Liver (tissue), 9 donors: Measurements from ENCODE around the gene HIGD1A. TPM values are rescaled to one million over a fixed set of nuclear protein-coding genes. Genes with fewer than 3 reads are reported as not detected.

ENCODE experiments used
- DNase-seq: peaks from one replicate; pipeline ENCODE4 v3.0.0-alpha.2; 2017; ENCODE audit warnings: low spot score
- H3K27ac ChIP-seq, 2 donors: one replicate each; pipeline ENCODE4 v1.7.0; 2013; ENCODE audit warnings: inconsistent platforms in 2 of 2, low read length in 2 of 2, control low read depth in 1 of 2, low read depth in 1 of 2, mild to moderate bottlenecking in 1 of 2
- H3K27me3 ChIP-seq, 4 donors: one replicate each; pipeline versions ENCODE4 v1.6.1 to v1.7.0; 2013; ENCODE audit warnings: low read length in 3 of 4, inconsistent platforms in 1 of 4, mild to moderate bottlenecking in 1 of 4, moderate library complexity in 1 of 4; ENCODE audit not compliant: control insufficient read depth in 4 of 4, insufficient read depth in 4 of 4
- H3K36me3 ChIP-seq, 4 donors: one replicate each; pipeline versions ENCODE4 v1.6.1 to v1.7.0; 2013; ENCODE audit warnings: low read length in 3 of 4, mild to moderate bottlenecking in 3 of 4, low read depth in 1 of 4, moderate library complexity in 1 of 4; ENCODE audit not compliant: control insufficient read depth in 4 of 4, insufficient read depth in 3 of 4
- H3K4me1 ChIP-seq, 4 donors: one replicate each; pipeline versions ENCODE4 v1.6.1 to v1.7.0; 2013; ENCODE audit warnings: low read length in 3 of 4, mild to moderate bottlenecking in 3 of 4, moderate library complexity in 1 of 4; ENCODE audit not compliant: control insufficient read depth in 4 of 4, insufficient read depth in 4 of 4
- H3K4me3 ChIP-seq, 3 donors: one replicate each; pipeline versions ENCODE4 v1.6.1 to v1.7.0; 2013; ENCODE audit warnings: low read length in 3 of 3, control low read depth in 1 of 3, low read depth in 1 of 3, mild to moderate bottlenecking in 1 of 3
- H3K9ac ChIP-seq, 2 donors: one replicate each; pipeline ENCODE4 v1.7.0; 2013; ENCODE audit warnings: low read length in 2 of 2, mild to moderate bottlenecking in 2 of 2, moderate library complexity in 2 of 2, control low read depth in 1 of 2, low read depth in 1 of 2
- H3K9me3 ChIP-seq, 4 donors: one replicate each; pipeline versions ENCODE4 v1.6.1 to v1.7.0; 2013; ENCODE audit warnings: low read length in 3 of 4; ENCODE audit not compliant: control insufficient read depth in 4 of 4
- CTCF ChIP-seq: fragments of 150-350 bp; IDR thresholded peaks from 2 replicates; pipeline ENCODE4 v1.5.1; 2017; ENCODE audit warnings: improper control_type of control experiment, low read depth, low read length; ENCODE audit not compliant: missing input control
- EGR1 ChIP-seq, 2 donors: IDR thresholded peaks; 2 replicates each; pipeline ENCODE4 v1.6.1; 2016 to 2018; ENCODE audit warnings: antibody characterized with exemption in 2 of 2, low read depth in 2 of 2
- FOXA2 ChIP-seq: IDR thresholded peaks from 2 replicates; pipeline ENCODE4 v1.6.1; 2016; ENCODE audit warnings: antibody characterized with exemption
- GABPA ChIP-seq, 2 donors: IDR thresholded peaks in 1 of 2; conservative IDR thresholded peaks in 1 of 2; 2 replicates each; pipeline ENCODE4 v1.6.1; 2016; ENCODE audit warnings: antibody characterized with exemption in 2 of 2, mild to moderate bottlenecking in 1 of 2, moderate library complexity in 1 of 2
- HNF4A ChIP-seq, 2 donors: conservative IDR thresholded peaks; 2 replicates each; pipeline ENCODE4 v1.6.1; 2016; ENCODE audit warnings: antibody characterized with exemption in 2 of 2, mild to moderate bottlenecking in 2 of 2
- JUND ChIP-seq, 2 donors: IDR thresholded peaks; 2 replicates each; pipeline ENCODE4 v1.6.1; 2016; ENCODE audit warnings: antibody characterized with exemption in 2 of 2
- NR2F2 ChIP-seq: IDR thresholded peaks from 2 replicates; pipeline ENCODE4 v1.6.1; 2016; ENCODE audit warnings: antibody characterized with exemption
- RAD21 ChIP-seq, 2 donors: IDR thresholded peaks; 2 replicates each; pipeline ENCODE4 v1.6.1; 2016; ENCODE audit warnings: antibody characterized with exemption in 2 of 2, mild to moderate bottlenecking in 2 of 2
- RXRA ChIP-seq, 2 donors: IDR thresholded peaks; 2 replicates each; pipeline ENCODE4 v1.6.1; 2017 to 2018; ENCODE audit warnings: antibody characterized with exemption in 2 of 2, mild to moderate bottlenecking in 1 of 2
- SP1 ChIP-seq: IDR thresholded peaks from 2 replicates; pipeline ENCODE4 v1.6.1; 2018; ENCODE audit warnings: antibody characterized with exemption, mild to moderate bottlenecking
- WGBS: extraction: QIAGEN DNeasy Blood & Tissue Kit; methylation state at CpG from one replicate; pipeline ENCODE4 v1.1.7; 2013; 5-methylcytosine and 5-hydroxymethylcytosine counted together
- polyA plus RNA-seq, 2 donors: library from polyadenylated mRNA; stranded (reverse) in 1 of 2; unstranded in 1 of 2; fragments of 200-250 nt in 1 of 2; fragments of >200 nt in 1 of 2; fragmentation: Nextera tagmentation in 1 of 2; extraction: Ambion mirVana in 1 of 2; gene quantifications; one replicate each; pipeline versions ENCODE4 v1.2.1 to v1.2.3, GENCODE V29; 2013 to 2015
- total RNA-seq, 2 donors: library from RNA; depleted of rRNA; stranded (reverse); fragments of >200 nt; gene quantifications; one replicate each; pipeline ENCODE4 v1.2.3, GENCODE V29; 2014
- TF ChIP-seq, protein P1 (sequence below): IDR thresholded peaks from 2 replicates; pipeline ENCODE4 v1.6.1; 2016; ENCODE audit warnings: antibody characterized with exemption
- TF ChIP-seq, protein P2 (sequence below): IDR thresholded peaks from 2 replicates; pipeline ENCODE4 v1.6.1; 2016; ENCODE audit warnings: antibody characterized with exemption
- TF ChIP-seq, protein P3 (sequence below): IDR thresholded peaks from 2 replicates; pipeline ENCODE4 v1.6.1; 2016; ENCODE audit warnings: antibody characterized with exemption, mild to moderate bottlenecking
- donor health status: healthy.
- donor health status: healthy.
- donor health status: healthy.
- donor health status: healthy.
- donor health status: healthy.

Gene HIGD1A
- total and polyA plus RNA-seq, 4 donors, result 117 to 256 (median 245) TPM

DNA sequence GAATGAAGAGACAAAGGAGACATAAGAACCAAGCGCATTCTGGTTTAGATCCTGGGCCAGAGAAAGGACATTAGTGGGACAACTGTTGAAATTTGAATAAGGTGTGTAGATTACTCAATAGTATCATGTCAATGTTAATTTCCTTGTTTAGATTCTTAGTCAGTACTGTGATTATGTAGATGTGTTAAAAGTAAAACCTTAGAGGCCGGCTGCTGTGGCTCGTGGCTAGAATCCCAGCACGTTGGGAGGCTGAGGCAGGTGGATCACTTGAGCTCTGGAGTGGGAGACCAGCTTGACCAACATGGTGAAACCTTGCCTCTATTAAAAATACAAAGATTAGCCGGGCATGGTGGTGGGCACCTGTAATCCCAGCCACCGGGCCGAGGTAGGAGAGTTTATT lies 44.7 kb upstream of the HIGD1A start:
- H3K4me1 ChIP-seq, result peaks cover 26 to 49% (median 43%) of the 10 kb centered on the region in 4 donors
- no peak overlapping the region for H3K9ac ChIP-seq
- peak; percentile 33 for DNase-seq
- H3K27me3 ChIP-seq, result no peaks in the 10 kb centered on the region
- H3K4me3 ChIP-seq, result no peak overlapping the region
- TF ChIP-seq EGR1 (IDR thresholded peaks at IDR 0.05; ENCODE audit: low read depth in 2 of 2), result no peak
- TF ChIP-seq CTCF, result no peak
- TF ChIP-seq, protein P1, sequence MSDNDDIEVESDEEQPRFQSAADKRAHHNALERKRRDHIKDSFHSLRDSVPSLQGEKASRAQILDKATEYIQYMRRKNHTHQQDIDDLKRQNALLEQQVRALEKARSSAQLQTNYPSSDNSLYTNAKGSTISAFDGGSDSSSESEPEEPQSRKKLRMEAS, result no peak
- TF ChIP-seq, protein P2, sequence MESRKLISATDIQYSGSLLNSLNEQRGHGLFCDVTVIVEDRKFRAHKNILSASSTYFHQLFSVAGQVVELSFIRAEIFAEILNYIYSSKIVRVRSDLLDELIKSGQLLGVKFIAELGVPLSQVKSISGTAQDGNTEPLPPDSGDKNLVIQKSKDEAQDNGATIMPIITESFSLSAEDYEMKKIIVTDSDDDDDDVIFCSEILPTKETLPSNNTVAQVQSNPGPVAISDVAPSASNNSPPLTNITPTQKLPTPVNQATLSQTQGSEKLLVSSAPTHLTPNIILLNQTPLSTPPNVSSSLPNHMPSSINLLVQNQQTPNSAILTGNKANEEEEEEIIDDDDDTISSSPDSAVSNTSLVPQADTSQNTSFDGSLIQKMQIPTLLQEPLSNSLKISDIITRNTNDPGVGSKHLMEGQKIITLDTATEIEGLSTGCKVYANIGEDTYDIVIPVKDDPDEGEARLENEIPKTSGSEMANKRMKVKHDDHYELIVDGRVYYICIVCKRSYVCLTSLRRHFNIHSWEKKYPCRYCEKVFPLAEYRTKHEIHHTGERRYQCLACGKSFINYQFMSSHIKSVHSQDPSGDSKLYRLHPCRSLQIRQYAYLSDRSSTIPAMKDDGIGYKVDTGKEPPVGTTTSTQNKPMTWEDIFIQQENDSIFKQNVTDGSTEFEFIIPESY, result no peak
- TF ChIP-seq, protein P3, sequence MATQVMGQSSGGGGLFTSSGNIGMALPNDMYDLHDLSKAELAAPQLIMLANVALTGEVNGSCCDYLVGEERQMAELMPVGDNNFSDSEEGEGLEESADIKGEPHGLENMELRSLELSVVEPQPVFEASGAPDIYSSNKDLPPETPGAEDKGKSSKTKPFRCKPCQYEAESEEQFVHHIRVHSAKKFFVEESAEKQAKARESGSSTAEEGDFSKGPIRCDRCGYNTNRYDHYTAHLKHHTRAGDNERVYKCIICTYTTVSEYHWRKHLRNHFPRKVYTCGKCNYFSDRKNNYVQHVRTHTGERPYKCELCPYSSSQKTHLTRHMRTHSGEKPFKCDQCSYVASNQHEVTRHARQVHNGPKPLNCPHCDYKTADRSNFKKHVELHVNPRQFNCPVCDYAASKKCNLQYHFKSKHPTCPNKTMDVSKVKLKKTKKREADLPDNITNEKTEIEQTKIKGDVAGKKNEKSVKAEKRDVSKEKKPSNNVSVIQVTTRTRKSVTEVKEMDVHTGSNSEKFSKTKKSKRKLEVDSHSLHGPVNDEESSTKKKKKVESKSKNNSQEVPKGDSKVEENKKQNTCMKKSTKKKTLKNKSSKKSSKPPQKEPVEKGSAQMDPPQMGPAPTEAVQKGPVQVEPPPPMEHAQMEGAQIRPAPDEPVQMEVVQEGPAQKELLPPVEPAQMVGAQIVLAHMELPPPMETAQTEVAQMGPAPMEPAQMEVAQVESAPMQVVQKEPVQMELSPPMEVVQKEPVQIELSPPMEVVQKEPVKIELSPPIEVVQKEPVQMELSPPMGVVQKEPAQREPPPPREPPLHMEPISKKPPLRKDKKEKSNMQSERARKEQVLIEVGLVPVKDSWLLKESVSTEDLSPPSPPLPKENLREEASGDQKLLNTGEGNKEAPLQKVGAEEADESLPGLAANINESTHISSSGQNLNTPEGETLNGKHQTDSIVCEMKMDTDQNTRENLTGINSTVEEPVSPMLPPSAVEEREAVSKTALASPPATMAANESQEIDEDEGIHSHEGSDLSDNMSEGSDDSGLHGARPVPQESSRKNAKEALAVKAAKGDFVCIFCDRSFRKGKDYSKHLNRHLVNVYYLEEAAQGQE, result no peak
- TF ChIP-seq NR2F2, result no peak
- TF ChIP-seq FOXA2, result no peak
- no peak for TF ChIP-seq GABPA (IDR thresholded peaks at IDR 0.05 in 1 of 2, conservative IDR thresholded peaks at IDR 0.05 in 1 of 2)
- H3K9me3 ChIP-seq, result no peaks in the 10 kb centered on the region
- H3K36me3 ChIP-seq, result no peaks in the 10 kb centered on the region
- 94% methylated on average over 7 of the region's 7 CpGs for WGBS
- H3K27ac ChIP-seq, result no peak overlapping the region

GRCh38 chr3:42847731-42848130 lies 43.4 kb upstream of the HIGD1A start:
- H3K27me3 ChIP-seq, result no peaks in the 10 kb centered on the region
- peak overlapping the region; percentile 49 to 63 for H3K27ac ChIP-seq
- no peaks in the 10 kb centered on the region for H3K36me3 ChIP-seq
- WGBS, result 43% methylated on average over 4 of the region's 4 CpGs
- H3K9me3 ChIP-seq, result no peaks in the 10 kb centered on the region
- H3K4me1 ChIP-seq, result peaks cover 21 to 42% (median 33%) of the 10 kb centered on the region in 4 donors
- no peak overlapping the region for H3K4me3 ChIP-seq
- no peak overlapping the region for H3K9ac ChIP-seq
- peak; percentile 38 for DNase-seq
- no peak for TF ChIP-seq EGR1 (IDR thresholded peaks at IDR 0.05; ENCODE audit: low read depth in 2 of 2)
- TF ChIP-seq JUND (IDR thresholded peaks at IDR 0.05), result peak in 1 of 2 donors; percentile 69
- TF ChIP-seq, protein P1, result peak; percentile 36
- peak in 1 of 2 donors; percentile 17 for TF ChIP-seq RAD21 (IDR thresholded peaks at IDR 0.05)
- peak; percentile 69 to 70 for TF ChIP-seq HNF4A (conservative IDR thresholded peaks at IDR 0.05)
- TF ChIP-seq, protein P3, result no peak
- peak; percentile 70 to 71 for TF ChIP-seq RXRA (IDR thresholded peaks at IDR 0.05)
- peak; percentile 30 for TF ChIP-seq FOXA2
- peak; percentile 80 for TF ChIP-seq SP1
